HG03064 (cell line): ENCODE measurements around the gene VAMP7.
"Not testable (repeated sequence)": the region's sequence is repeated elsewhere in the genome, so short reads cannot be mapped to it uniquely, and the experiment has no call there.

Experiments used
- ATAC-seq: cut with Tn5 transposase; IDR thresholded peaks from one replicate; pipeline ENCODE4 v1.9.1; 2021; ENCODE audit warnings: low read depth; ENCODE audit not compliant: unreplicated experiment

VAMP7 gene, protein sequence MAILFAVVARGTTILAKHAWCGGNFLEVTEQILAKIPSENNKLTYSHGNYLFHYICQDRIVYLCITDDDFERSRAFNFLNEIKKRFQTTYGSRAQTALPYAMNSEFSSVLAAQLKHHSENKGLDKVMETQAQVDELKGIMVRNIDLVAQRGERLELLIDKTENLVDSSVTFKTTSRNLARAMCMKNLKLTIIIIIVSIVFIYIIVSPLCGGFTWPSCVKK

GRCh38 chrX:155881158-155881993 lies at the start of gene VAMP7:
TSS of gene VAMP7 (plus strand) at chrX:155881345. CDS start at chrX:155889467, 8,122 bp downstream.
- peak; percentile 98 for ATAC-seq

- no peak for ATAC-seq
These were observed 39.9 kb upstream of the VAMP7 start for GRCh38 chrX:155841232-155841631.

DNA sequence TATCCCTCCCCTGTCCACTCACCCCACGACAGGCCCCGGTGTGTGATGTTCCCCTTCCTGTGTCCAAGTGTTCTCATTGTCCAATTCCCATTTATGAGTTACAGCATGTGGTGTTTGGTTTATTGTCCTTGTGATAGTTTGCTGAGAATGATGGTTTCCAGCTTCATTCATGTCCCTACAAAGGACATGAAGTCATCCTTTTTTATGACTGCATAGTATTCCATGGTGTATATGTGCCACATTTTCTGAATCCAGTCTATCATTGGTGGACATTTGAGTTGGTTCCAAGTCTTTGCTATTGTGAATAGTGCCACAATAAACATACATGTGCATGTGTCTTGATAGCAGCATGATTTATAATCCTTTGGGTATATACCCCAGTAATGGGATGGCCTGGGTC lies 29.4 kb upstream of the VAMP7 start:
- not testable (repeated sequence) for ATAC-seq

GRCh38 chrX:155857561-155857960 lies 23.6 kb upstream of the VAMP7 start:
- ATAC-seq, result no peak

GRCh38 chrX:155864655-155865054 lies 16.5 kb upstream of the VAMP7 start:
- no peak for ATAC-seq

DNA sequence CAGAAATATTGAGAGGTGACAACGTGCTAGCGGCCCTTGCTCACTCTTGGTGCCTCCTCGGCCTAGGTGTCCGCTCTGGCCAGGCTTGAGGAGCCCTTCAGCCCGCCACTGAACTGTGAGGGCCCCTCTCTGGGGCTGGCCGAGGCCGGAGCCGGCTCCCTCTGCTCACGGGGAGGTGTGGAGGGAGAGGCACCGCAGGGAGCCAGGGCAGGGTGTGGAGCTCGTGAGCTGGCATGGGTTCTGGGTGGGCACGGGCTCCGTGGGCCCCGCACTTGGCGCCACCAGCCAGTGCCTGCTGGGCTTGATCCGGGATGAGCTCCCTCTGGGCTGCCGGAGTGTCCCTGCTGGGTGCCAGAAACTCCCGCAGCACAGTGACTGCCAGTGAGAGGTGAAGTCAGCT lies 16.0 kb upstream of the VAMP7 start:
- no peak for ATAC-seq

- ATAC-seq, result no peak
These were observed 13.3 kb upstream of the VAMP7 start for GRCh38 chrX:155867821-155868220.

- ATAC-seq, result no peak
These were observed 10.2 kb upstream of the VAMP7 start for GRCh38 chrX:155870958-155871357.

DNA sequence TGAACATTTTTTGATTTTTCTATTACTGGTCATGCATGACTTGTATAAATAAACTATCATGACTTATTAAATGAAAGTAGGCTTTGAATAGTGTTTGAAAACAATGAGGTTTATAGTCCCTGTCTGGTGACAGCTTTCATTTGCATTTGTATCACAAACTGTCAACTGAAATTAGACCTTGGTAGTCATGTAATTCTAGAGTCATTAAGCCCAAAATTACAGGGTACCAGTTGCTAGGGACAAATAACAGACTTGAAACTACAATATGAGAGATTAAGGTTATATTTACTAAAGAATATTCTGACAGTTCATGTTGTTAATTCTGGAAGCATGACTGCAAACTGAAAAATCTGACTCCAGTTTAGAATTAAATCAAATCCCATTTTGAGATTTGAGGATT lies 9.2 kb upstream of the VAMP7 start:
- no peak for ATAC-seq

- no peak for ATAC-seq
These were observed 8.0 kb upstream of the VAMP7 start for GRCh38 chrX:155873188-155873587.

DNA sequence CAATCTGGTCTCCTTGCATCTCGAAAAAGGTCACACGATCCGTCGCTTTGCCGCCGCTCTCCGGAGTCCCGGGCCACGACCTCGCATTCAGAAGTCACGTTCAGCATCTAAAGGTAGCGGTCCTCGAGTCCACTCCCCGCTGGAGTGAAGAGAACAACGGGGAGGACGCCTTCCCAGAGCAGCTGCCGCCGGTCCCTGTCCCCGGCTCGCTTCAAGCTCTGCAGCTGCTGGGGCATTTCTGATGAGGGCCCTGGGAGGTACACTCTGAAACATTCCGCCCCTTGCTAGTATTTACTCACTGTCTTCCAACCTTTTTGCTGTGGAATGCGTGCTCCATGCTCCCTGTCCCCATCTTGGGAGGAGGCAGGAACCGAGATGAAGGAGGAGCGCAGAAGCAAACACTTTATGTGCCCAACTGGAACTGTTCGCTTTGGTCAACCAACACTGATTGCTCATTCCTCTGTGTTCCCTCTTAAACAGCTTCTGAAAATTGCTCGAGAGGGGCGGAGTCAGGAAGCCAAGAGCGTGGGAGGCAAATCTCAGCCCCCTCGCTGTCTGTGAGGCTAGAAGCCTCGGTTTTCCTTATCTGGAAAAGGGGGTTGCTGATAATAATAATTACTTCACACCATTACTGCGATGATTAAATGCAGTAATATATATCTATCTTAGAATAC lies 6.4 kb upstream of the VAMP7 start:
- no peak for ATAC-seq

DNA sequence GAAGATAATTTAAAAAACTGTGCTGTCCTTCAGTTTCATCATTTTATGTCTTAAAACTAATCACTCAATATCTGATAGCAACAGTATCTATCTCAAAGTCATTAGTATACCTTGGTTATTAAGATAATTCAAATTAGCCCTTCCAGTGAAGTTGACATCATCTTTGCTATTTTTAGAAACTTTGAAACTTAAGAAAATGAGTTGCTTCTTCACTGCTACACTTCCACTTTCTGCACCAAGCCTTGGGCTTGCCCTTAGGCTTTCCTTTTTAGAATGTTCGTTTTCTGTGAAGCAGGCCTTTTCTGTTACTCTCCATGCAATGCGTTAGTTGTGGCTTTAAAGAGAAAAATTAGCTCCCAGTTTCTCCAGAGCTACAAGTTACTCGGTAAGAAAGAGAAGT lies 4.4 kb upstream of the VAMP7 start:
- no peak for ATAC-seq

DNA sequence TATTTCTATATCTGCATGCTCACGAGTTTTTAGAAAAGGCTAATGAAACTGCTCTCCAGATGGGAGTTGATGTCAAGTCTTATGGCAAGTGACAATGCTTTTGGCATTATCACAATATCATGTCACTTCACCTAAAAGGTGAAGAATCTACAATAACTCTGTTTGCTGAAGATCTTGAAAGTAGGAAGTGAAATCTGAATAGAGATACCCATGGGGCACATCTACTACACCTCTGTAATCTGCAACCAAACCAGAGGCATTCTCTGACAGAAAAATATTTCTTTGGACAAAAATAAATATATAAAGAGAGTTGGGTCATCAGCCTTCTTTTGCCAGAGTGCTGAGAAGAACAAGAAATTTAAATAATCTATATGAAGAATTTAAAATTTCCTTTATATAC lies 3.9 kb upstream of the VAMP7 start:
- no peak for ATAC-seq

- ATAC-seq, result peak; percentile 11
These were observed 473 bp upstream of the VAMP7 start for GRCh38 chrX:155880586-155881157.

DNA sequence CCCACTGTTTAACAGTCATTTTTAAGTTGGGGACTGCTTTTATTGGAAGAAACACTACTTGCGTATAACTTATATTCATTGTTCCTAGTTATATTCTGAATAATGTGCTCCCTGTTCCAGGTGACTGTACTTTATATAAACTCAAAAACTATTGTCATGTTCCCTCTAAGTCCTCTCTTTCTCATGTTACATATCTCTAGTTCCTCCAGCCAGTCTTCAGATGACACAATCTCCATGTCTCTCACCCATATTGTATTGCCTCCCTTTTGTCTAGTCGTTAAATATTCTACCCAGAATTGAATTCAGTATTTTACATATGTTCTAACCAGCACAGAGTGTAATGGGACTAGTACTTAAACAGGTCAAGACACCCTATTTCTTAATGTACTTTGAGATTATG lies 5.3 kb downstream of the VAMP7 start:
- no peak for ATAC-seq

GRCh38 chrX:155888139-155888538 lies 7.0 kb downstream of the VAMP7 start:
- ATAC-seq, result no peak

GRCh38 chrX:155889328-155889727 lies 8.2 kb downstream of the VAMP7 start:
- no peak for ATAC-seq

GRCh38 chrX:155891446-155892210 lies 10.5 kb downstream of the VAMP7 start:
- no peak for ATAC-seq

- ATAC-seq, result no peak
These were observed 12.4 kb downstream of the VAMP7 start for GRCh38 chrX:155893521-155893920.

DNA sequence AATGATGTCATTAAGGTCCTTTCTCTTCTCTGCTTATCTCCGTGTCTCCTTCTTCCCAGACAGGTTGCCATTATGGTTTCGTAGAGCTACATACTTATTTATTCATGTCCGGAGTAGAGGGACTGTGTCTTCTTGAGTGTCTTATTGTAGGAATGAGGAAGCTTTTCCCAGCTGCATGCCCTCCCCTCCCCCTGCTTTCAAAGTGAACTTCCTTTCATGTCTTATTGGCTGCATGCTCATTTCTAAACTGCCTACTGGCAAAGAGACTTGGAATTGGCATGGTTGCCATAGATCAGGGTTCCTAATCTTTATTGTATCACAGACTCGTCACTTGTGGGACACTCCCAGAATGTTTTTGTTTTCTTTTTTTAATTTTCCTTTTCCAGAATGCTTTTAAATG lies 15.4 kb downstream of the VAMP7 start:
- no peak for ATAC-seq
